ENCODE measurements around the gene ACKR3.

GRCh38 chr2:236563953-236564352, 5.7 kb upstream of the ACKR3 start:
- TF ChIP-seq POLR2A (IDR thresholded peaks at IDR 0.05) (no peak), CTCF (IDR thresholded peaks at IDR 0.05) (no peak)

Data from testis (tissue), 2 donors.